B cell (primary cell): ENCODE measurements around the gene MED16. TPM values are rescaled to one million over a fixed set of nuclear protein-coding genes. Genes with fewer than 3 reads are reported as not detected.

Experiments
- ATAC-seq: fragments of 200-7000 bp; cut with Tn5 transposase; one replicate; pipeline ENCODE4 v1.10.0; 2021; ENCODE audit warnings: low read depth, mild to moderate bottlenecking, moderate number of reproducible peaks, moderate library complexity
- CTCF ChIA-PET: fragments of 350-600 bp; sonication (Branson Sonifier 250); formaldehyde crosslinking; loops from one replicate; lab custom pipeline; 2021; ENCODE audit warnings: antibody characterized with exemption, inconsistent platforms; lab: Charles Lee
- POLR2A ChIA-PET: fragments of 350-600 bp; sonication (Branson Sonifier 250); formaldehyde crosslinking; loops from one replicate; lab custom pipeline; 2021; ENCODE audit warnings: antibody characterized with exemption; lab: Charles Lee
- DNase-seq: peaks from one replicate; pipeline ENCODE4 v3.0.0; 2013
- H2AFZ ChIP-seq: 2 replicates; pipeline ENCODE4 v1.6.1; 2012; ENCODE audit warnings: mild to moderate bottlenecking, low read depth, low read length; ENCODE audit not compliant: insufficient read depth, poor library complexity, severe bottlenecking
- H3K27ac ChIP-seq, 2 donors: 1 replicate in 1 of 2; 2 replicates in 1 of 2; pipeline ENCODE4 v1.5.1; 2012 to 2013; ENCODE audit warnings: low read length in 2 of 2, mild to moderate bottlenecking in 2 of 2, moderate library complexity in 1 of 2
- H3K27me3 ChIP-seq, 4 experiments: fragments of 200-600 bp in 1 of 4; sonication (generic) in 1 of 4; replicated peaks in 1 of 4; 1 replicate in 2 of 4; 2 replicates in 2 of 4; pipeline versions ENCODE4 v1.6.1 to v1.7.0; 2013 to 2016; ENCODE audit warnings: low read length in 3 of 4, mild to moderate bottlenecking in 2 of 4, mixed read lengths in 1 of 4, moderate library complexity in 1 of 4; ENCODE audit not compliant: insufficient read depth in 4 of 4, control insufficient read depth in 3 of 4; ENCODE audit errors: control extremely low read depth in 1 of 4
- H3K36me3 ChIP-seq, 2 experiments: replicated peaks in 1 of 2; 1 replicate in 1 of 2; 2 replicates in 1 of 2; pipeline versions ENCODE4 v1.6.1 to v1.7.1; 2013; ENCODE audit warnings: low read length in 1 of 2; ENCODE audit not compliant: insufficient read depth in 2 of 2, control insufficient read depth in 1 of 2; ENCODE audit errors: control extremely low read depth in 1 of 2, extremely low read depth in 1 of 2
- H3K4me1 ChIP-seq, 2 donors: fragments of 200-600 bp in 1 of 2; sonication (generic) in 1 of 2; 1 replicate in 1 of 2; 2 replicates in 1 of 2; pipeline versions ENCODE4 v1.5.1 to v1.6.1; 2013 to 2017; ENCODE audit warnings: low read length in 2 of 2; ENCODE audit not compliant: control insufficient read depth in 2 of 2, insufficient read depth in 2 of 2
- H3K4me2 ChIP-seq: replicated peaks from 2 replicates; pipeline ENCODE3; 2012; ENCODE audit warnings: mild to moderate bottlenecking, low read depth, low read length; ENCODE audit not compliant: poor library complexity, severe bottlenecking
- H3K4me3 ChIP-seq, 5 experiments: fragments of 200-600 bp in 1 of 5; sonication (generic) in 1 of 5; 1 replicate in 3 of 5; 2 replicates in 2 of 5; pipeline versions ENCODE4 v1.5.1 to v1.7.0; 2011 to 2016; ENCODE audit warnings: low read length in 4 of 5, mild to moderate bottlenecking in 4 of 5, low read depth in 2 of 5, control low read depth in 1 of 5, moderate library complexity in 1 of 5; ENCODE audit not compliant: insufficient read depth in 1 of 5; ENCODE audit errors: control extremely low read depth in 1 of 5, extremely low read depth in 1 of 5
- H3K79me2 ChIP-seq: fragments of 200-600 bp; sonication (generic); one replicate; pipeline ENCODE4 v1.6.0; 2016; ENCODE audit warnings: low read length; ENCODE audit not compliant: control insufficient read depth, insufficient read depth
- H3K9ac ChIP-seq: fragments of 200-600 bp; sonication (generic); 2 replicates; pipeline ENCODE4 v1.6.1; 2017; ENCODE audit warnings: mild to moderate bottlenecking, low read length, moderate library complexity
- H3K9me3 ChIP-seq, 3 donors: one replicate each; pipeline versions ENCODE4 v1.6.1 to v1.7.1; 2013; ENCODE audit warnings: low read length in 2 of 3; ENCODE audit not compliant: control insufficient read depth in 2 of 3, insufficient read depth in 1 of 3; ENCODE audit errors: control extremely low read depth in 1 of 3
- H4K20me1 ChIP-seq: 2 replicates; pipeline ENCODE4 v1.6.0; 2012; ENCODE audit warnings: mild to moderate bottlenecking, low read length; ENCODE audit not compliant: insufficient read depth, control insufficient read depth, poor library complexity, severe bottlenecking
- H3K27ac Mint-ChIP-seq: one replicate; pipeline ENCODE4 v1.8.0; 2021; ENCODE audit warnings: mixed read lengths
- H3K27me3 Mint-ChIP-seq: one replicate; pipeline ENCODE4 v1.8.0; 2021; ENCODE audit warnings: mixed read lengths
- H3K4me1 Mint-ChIP-seq: one replicate; pipeline ENCODE4 v1.8.0; 2021; ENCODE audit warnings: mixed read lengths
- H3K4me3 Mint-ChIP-seq: one replicate; pipeline ENCODE4 v1.8.0; 2021; ENCODE audit warnings: mixed read lengths
- H3K9me3 Mint-ChIP-seq: one replicate; pipeline ENCODE4 v1.8.0; 2022; ENCODE audit warnings: mixed read lengths; ENCODE audit not compliant: insufficient read depth
- CTCF ChIP-seq: fragments of 200-600 bp; IDR thresholded peaks from one replicate; pipeline ENCODE4 v1.8.0; 2022; ENCODE audit warnings: antibody characterized with exemption, mild to moderate bottlenecking
- EZH2 ChIP-seq: IDR thresholded peaks from 2 replicates; pipeline ENCODE4 v1.6.1; 2012; ENCODE audit warnings: borderline replicate concordance, low read depth, mild to moderate bottlenecking, moderate library complexity, low read length; ENCODE audit not compliant: insufficient read depth, poor library complexity, severe bottlenecking
- WGBS: methylation state at CpG from one replicate; pipeline ENCODE4 v1.1.5; 2013; ENCODE audit warnings: missing lambda C conversion rate; ENCODE audit not compliant: insufficient coverage; 5-methylcytosine and 5-hydroxymethylcytosine counted together
- intact Hi-C: fragments of 100-400 bp; cut with micrococcal nuclease; formaldehyde crosslinking; loops from one replicate; pipeline ENCODE4 v1.10.0; 2022
- polyA plus RNA-seq: library from polyadenylated mRNA; depleted of rRNA; stranded (reverse); fragments of >200 nt; gene quantifications from 2 replicates; pipeline ENCODE4 v1.2.3, GENCODE V29; 2012
- total RNA-seq, 2 donors: library from RNA; stranded (reverse); fragments of 120-200 nt in 1 of 2; gene quantifications; 1 replicate in 1 of 2; 2 replicates in 1 of 2; pipeline versions ENCODE4 v1.2.3 to v1.2.4, GENCODE V29; 2013 to 2022

Gene MED16
- total and polyA plus RNA-seq, 2 donors (not counting 1 experiment from before 2014, with no cell fraction given) = 85.0 to 85.3 TPM

GRCh38 chr19:927780-928401, 34.9 kb upstream of the MED16 start:
- no peak overlapping the region for H3K9ac ChIP-seq
- Mint-ChIP-seq H3K9me3 (no peaks in the 10 kb centered on the region), H3K27me3 (no peaks in the 10 kb centered on the region), H3K4me1 (peaks cover 21% of the 10 kb centered on the region), H3K4me3 (peak overlapping the region; percentile 56), H3K27ac (peak overlapping the region; percentile 75)
- H3K4me3 ChIP-seq = no peak overlapping the region
- H3K27ac ChIP-seq = peak overlapping the region in 1 of 2 donors; percentile 9
- 83% methylated on average over 7 of the region's 12 CpGs for WGBS
- H3K36me3 ChIP-seq = no peaks in the 10 kb centered on the region
- ATAC-seq = no peak
- POLR2A ChIA-PET = interaction anchor here (1.3 kb wide), 1 partner anchor 56 kb away, joined by 4 read pairs; the partner anchor contains the start of gene WDR18
- no peak overlapping the region for H2AFZ ChIP-seq
- TF ChIP-seq CTCF (no peak), EZH2 (no peak)
- peaks cover 19 to 40% of the 10 kb centered on the region in 2 donors for H3K4me1 ChIP-seq
- peaks cover 9% of the 10 kb centered on the region for H4K20me1 ChIP-seq
- H3K79me2 ChIP-seq = peaks cover 26% of the 10 kb centered on the region
- H3K27me3 ChIP-seq = no peaks in the 10 kb centered on the region
- no peak overlapping the region for H3K4me2 ChIP-seq
- no peaks in the 10 kb centered on the region for H3K9me3 ChIP-seq
- no peak for DNase-seq
- intact Hi-C loops = loop anchor here (10.0 kb wide), 2 partner anchors 137 to 263 kb away; partner anchors contain the start of genes ARHGAP45 and RNF126
- CTCF ChIA-PET = no interaction called here

DNA sequence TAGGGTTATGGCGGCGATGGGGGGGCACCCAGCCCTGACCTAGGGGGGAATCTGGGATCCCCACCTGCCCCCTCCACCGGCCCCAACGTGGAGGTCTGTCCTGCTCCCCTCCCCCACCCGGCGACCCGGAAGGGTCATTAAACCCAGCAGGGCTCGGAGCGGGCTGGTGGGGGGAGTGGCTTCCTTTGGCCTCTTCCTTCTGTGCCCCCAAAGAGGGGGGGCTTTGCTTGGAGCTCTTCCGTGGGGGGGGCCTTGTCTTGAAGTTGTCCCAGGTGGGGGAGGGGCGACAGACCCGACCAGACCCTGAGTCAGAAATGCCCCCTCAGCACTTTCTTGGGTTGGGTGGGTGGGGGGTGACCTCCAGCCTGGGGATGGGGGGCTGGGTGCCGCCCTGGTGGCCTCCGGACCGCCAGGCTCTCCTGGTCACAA, 34.4 kb upstream of the MED16 start:
- DNase-seq (no peak), ATAC-seq (no peak)
- no peaks in the 10 kb centered on the region for H3K27me3 ChIP-seq
- ChIA-PET CTCF (no interaction called here), POLR2A (interaction anchor here (0.6 to 1.3 kb wide), 5 partner anchors 12 to 744 kb away, joined by 3 to 11 read pairs (median 4); partner anchors contain the start of gene WDR18)
- peaks cover 18% of the 10 kb centered on the region for H3K4me1 Mint-ChIP-seq
- H4K20me1 ChIP-seq = peaks cover 4% of the 10 kb centered on the region
- no peak overlapping the region for H3K9ac ChIP-seq
- peak overlapping the region in 2 of 5 experiments; percentile 78 to 94 for H3K4me3 ChIP-seq
- H3K27me3 Mint-ChIP-seq = no peaks in the 10 kb centered on the region
- H3K4me1 ChIP-seq = peaks cover 14 to 35% of the 10 kb centered on the region in 2 donors
- H3K9me3 Mint-ChIP-seq = no peaks in the 10 kb centered on the region
- no peaks in the 10 kb centered on the region for H3K36me3 ChIP-seq
- TF ChIP-seq CTCF (no peak), EZH2 (no peak)
- H2AFZ ChIP-seq = no peak overlapping the region
- peak overlapping the region; percentile 75 for H3K27ac Mint-ChIP-seq
- peaks cover 21% of the 10 kb centered on the region for H3K79me2 ChIP-seq
- 12% methylated on average over 5 of the region's 15 CpGs for WGBS
- H3K27ac ChIP-seq = peak overlapping the region in 1 of 2 donors; percentile 79
- H3K4me2 ChIP-seq = peak overlapping the region; percentile 98
- H3K4me3 Mint-ChIP-seq = peak overlapping the region; percentile 56
- no peaks in the 10 kb centered on the region for H3K9me3 ChIP-seq
- intact Hi-C loops = loop anchor here (10.0 kb wide), 2 partner anchors 137 to 263 kb away; partner anchors contain the start of genes ARHGAP45 and RNF126
